Body of pancreas (tissue), 4 donors: Measurements from ENCODE around the gene FIGLA.

Experiments used
- CTCF ChIP-seq, 7 experiments: fragments of 450-650 bp in 4 of 7; fragments of 200-600 bp in 3 of 7; sonication (generic) in 3 of 7; IDR thresholded peaks; one replicate each; pipeline ENCODE4 v1.5.1; 2016 to 2019; ENCODE audit warnings: antibody characterized with exemption in 7 of 7
- POLR2A ChIP-seq, 3 donors: fragments of 450-650 bp; IDR thresholded peaks; one replicate each; pipeline ENCODE4 v1.6.1; 2016; ENCODE audit warnings: antibody characterized with exemption in 3 of 3, mild to moderate bottlenecking in 2 of 3

- TF ChIP-seq CTCF (IDR thresholded peaks at IDR 0.05) = no peak
- TF ChIP-seq POLR2A (IDR thresholded peaks at IDR 0.05) = no peak
Measured at GRCh38 chr2:70728128-70728527, 62.3 kb downstream of the FIGLA start.
